Renal cortical epithelial cell (primary cell): ENCODE results near the gene AP3S2. TPM values are rescaled to one million over a fixed set of nuclear protein-coding genes. Genes with fewer than 3 reads are reported as not detected.
"Not testable (repeated sequence)": the region's sequence is repeated elsewhere in the genome, so short reads cannot be mapped to it uniquely, and the experiment has no call there.

Experiments used
- DNase-seq: peaks from one replicate; pipeline ENCODE4 v3.0.0-alpha.2; 2011; ENCODE audit warnings: low read depth
- total RNA-seq: library from RNA; depleted of rRNA; stranded (reverse); fragments of >200 nt; gene quantifications from 2 replicates; pipeline ENCODE4 v1.2.3, GENCODE V29; 2014

Gene AP3S2
- total RNA-seq, 1 donor from 2014 or later = 74.4 TPM

DNA sequence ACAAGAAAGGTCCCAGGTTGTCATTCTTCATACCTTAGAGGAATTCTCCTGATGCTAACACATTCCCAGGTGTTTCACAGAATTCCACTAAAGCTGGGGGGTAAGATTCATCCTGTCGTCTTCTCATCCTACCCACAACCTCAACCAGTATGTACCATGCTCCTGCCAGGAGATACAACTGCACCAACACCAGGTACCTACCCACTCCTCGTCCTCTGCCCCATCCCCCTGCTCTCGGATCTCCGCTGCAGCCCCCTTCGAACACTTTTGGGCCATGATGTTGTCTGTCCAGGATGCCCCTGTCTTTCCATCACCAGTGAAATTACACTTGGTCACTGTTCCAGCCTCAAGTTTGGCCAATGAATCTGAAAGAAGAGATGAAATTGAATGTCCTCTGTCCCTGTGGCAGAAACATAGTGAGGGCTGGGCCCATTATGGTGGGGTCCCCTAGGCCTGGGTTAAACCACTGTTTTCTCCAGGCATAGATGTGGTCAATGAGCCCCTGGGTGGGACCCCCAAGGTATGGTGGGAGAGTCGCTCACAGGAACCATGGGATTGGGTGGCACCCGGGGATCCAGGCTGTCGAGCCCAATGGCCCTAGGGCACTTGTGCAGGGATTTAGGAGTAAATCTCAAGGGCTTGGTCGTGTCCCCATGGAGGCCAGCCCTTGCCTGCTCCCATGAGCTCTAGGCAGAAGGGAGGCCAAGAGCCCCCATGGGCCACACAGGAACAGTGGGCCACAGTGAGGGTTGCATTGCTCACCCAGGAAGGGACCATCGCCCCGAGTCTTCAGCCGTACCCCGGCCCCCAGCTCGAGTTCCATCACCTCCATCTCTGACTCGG is 9.4 kb upstream of the AP3S2 start:
- no peak for DNase-seq

GRCh38 chr15:89900849-89901248 is 7.1 kb upstream of the AP3S2 start:
- no peak for DNase-seq

DNA sequence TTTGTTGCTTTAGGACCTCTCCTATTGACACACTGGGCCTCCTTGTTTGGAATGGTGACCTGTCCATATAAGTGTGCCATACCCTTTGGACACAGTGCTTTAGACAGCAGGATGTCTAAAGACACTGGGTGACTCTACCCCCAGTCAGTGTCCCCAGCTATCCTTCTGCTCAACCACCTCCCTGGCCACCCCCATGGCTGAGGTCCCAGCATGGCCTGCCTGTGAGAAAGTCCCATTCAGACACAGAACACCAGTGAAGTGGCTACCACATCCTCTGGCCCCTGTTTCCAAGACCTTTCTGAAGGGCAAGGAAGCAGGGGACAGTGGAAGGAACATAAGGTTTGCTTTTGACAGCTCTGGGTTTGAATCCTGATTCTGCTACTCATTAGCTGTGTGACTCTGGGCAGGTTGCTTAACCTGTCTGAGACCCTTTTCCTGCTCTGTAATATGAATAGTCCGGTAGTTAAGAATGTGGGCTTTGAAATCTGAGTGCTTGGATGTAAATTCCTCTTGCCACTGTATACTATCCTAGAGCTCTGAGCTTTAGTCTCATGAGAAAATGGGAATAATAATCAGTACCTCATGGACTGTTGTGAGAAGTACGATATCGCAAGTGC is 6.3 kb upstream of the AP3S2 start:
- no peak for DNase-seq

- DNase-seq = no peak
Observed at GRCh38 chr15:89899295-89899945, 5.6 kb upstream of the AP3S2 start.

- peak; percentile 55 for DNase-seq
Observed at GRCh38 chr15:89898614-89899294, 5.0 kb upstream of the AP3S2 start.

GRCh38 chr15:89898146-89898545 is 4.4 kb upstream of the AP3S2 start:
- DNase-seq = no peak

GRCh38 chr15:89893027-89893426 is 767 bp downstream of the AP3S2 start:
- DNase-seq = no peak

DNA sequence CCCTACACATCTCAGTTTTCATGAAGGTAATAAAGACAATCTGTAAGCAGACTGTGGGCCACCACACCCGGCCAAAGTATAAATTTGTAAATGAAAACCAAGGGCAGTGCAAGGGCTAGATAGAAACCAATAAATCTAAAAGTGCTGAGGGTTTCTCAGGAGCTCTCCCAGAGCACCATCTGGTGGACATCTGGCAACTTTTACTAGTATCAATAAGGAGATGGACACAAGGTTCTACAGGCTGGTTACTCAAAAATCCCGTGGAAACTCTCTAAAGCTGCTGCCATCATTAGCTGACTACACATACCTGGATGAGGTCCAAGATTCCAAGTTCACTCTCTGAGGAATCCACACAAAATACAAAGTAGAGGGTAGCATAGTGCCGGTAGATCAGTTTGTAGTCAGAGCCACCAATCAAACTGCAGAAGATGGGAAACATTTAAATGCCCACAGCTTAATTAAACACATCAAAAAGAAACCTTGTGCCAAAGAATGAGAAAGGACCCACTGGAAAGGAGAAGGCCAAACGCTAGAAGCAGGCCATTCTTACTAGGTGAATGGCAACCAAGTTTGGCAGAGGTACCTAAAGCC is 5.5 kb downstream of the AP3S2 start:
- DNase-seq = peak; percentile 66

DNA sequence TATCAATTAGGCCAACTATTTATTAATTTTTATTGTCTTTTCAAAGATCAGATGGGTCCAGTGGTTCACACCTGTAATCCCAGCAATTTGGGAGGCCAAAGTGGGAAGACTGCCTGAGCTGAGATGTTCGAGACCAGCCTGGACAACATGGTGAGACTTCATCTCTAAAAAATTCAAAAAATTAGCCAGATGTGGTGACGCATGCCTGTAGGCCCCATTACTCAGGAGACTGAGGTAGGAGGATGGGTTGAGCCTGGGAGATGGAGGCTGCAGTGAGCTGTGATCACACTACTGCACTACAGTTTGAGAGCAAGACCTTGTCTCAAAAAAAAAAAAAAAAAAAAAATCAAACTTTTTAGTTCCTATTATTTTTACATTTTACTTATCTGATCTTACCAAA is 8.2 kb downstream of the AP3S2 start:
- no peak for DNase-seq

GRCh38 chr15:89885179-89885578 is 8.6 kb downstream of the AP3S2 start:
- DNase-seq = not testable (repeated sequence)

DNA sequence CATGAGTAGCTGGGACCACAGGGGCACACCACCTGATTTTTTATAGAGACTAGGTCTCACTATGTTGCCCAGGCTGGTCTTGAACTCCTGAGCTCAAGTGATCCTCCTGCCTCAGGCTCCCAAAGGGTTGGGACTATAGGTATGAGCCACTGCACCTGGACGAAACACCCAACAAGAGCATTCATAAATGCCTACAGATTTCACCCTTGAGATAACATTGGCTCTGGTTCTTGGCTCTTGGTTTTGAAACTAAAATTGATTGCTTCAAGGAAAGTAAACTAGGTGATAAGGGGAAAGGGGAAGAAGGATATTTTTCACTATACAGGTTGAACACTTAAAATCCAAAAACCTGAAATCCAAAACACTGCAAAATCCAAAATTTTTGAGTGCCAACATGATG is 10.3 kb downstream of the AP3S2 start:
- DNase-seq = no peak

- DNase-seq = no peak
Observed at GRCh38 chr15:89880727-89881126, 13.1 kb downstream of the AP3S2 start.

- DNase-seq = no peak
Observed at GRCh38 chr15:89878323-89878722, 15.5 kb downstream of the AP3S2 start.

DNA sequence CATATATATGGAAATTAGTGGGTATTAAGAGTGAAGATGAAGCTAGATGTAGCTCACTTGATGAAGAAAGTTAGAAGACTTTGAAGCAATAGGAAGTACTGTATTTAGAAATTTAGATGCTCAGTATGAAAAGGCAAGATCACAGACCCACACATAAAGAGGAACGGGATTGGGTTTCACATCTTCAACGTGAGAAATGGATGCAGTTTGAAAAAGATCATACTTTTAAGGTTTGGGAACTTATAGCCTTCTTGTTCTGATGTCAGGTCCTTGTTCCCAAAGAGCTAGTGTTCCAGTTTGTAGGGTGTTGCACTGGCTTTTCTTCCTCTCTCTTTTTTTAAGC is 16.7 kb downstream of the AP3S2 start:
- no peak for DNase-seq

- DNase-seq = no peak
Observed at GRCh38 chr15:89876396-89877082, 17.3 kb downstream of the AP3S2 start.

GRCh38 chr15:89875741-89876140 is 18.1 kb downstream of the AP3S2 start:
- DNase-seq = no peak

DNA sequence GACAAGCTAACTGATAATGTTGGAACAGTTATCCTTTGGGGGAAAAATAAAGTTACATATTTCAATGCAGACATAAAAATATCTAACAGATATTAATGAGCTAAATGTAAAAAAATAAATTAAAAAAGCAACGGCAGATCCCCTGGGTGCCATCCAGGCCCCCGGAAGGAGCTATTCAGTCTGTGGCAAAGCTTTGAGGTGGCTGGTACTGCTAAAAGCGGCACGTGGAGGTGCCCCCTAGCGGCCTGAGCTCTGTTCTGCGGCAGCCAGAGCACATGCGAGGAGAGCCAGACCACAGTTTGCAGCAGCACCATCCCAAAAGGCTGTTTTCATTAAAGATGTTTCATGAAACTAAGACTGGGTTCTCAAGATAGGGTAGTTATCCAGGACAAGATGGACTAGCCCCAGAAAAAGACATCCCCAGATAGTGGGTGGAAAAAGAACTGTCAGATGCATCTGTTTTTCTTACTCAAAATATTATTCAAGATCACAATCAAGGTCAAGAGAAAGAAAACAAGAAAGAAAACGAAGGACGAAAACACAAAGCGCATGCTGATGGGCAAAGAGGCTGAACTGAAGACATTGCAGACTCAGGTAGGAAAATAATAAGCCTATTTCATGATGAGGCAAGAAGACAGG is 18.7 kb downstream of the AP3S2 start:
- DNase-seq = peak; percentile 55

DNA sequence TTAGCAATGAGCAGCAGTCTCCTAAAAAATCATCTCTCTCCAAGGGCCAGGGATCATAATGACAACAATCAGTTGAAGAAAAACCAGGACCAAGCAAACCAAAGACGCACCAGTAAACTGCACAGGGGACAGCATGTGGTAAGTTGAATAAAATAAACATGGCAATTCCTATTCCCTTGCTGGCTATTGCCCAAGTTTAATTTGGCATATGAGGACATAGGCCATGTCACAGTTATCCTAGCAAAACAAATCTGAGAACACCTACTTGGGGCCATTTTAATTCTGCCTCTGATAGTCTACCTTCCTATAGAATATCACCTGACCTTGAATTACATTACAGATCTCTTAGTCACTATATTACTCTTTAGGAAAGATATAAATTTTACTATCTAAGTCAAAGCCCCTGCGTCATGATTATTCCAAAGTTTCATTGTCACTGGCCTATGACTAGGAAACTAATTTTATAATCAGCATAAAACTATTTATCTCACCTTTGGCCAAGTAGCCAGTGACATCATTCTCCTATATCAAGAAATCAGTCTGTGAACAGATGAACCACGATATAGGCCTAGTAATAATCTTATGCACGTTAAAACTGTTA is 23.0 kb downstream of the AP3S2 start:
- no peak for DNase-seq

DNA sequence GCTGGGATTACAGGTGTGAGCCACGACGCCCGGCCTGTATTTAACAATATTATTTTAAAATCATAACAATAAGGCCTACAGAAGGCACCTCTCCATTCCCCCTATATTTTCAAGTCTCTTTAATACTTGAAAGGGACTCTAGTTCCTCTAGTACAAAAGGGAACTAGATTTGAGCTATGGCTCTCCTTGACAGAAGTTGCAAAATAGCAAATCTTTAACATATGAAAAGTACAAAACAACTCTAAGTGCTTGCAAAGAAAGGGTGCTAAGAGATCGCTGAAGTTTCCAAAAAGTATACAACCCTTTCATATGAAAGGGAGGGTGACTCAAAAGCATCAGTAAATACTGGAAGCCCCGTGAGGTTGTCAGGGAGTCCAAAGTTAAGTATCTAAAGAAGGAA is 23.8 kb downstream of the AP3S2 start:
- DNase-seq = no peak

- DNase-seq = not testable (repeated sequence)
Observed at GRCh38 chr15:89869490-89869889, 24.3 kb downstream of the AP3S2 start.
